ENCODE results near the gene SLC45A2.

DNA sequence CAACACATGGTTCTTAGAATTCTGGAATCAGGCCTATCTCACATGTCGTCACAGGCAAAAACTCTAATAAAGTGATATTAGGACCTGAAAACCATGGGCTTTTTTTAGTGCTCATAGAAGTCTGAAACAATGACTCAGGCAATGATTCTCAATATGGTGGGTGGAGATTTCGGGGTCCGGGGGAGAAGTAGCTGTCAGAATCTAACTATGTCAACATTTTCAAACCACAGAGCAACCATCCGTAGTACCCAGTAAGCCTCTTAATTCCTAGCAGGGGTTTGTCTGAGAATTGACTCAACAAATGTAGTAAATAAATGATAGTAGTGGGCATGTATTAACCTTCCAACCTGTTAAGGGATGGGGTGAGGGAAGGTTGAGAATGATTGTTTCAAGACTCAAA, 20.7 kb upstream of the SLC45A2 start:
- TF ChIP-seq, protein P1, sequence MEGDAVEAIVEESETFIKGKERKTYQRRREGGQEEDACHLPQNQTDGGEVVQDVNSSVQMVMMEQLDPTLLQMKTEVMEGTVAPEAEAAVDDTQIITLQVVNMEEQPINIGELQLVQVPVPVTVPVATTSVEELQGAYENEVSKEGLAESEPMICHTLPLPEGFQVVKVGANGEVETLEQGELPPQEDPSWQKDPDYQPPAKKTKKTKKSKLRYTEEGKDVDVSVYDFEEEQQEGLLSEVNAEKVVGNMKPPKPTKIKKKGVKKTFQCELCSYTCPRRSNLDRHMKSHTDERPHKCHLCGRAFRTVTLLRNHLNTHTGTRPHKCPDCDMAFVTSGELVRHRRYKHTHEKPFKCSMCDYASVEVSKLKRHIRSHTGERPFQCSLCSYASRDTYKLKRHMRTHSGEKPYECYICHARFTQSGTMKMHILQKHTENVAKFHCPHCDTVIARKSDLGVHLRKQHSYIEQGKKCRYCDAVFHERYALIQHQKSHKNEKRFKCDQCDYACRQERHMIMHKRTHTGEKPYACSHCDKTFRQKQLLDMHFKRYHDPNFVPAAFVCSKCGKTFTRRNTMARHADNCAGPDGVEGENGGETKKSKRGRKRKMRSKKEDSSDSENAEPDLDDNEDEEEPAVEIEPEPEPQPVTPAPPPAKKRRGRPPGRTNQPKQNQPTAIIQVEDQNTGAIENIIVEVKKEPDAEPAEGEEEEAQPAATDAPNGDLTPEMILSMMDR (IDR thresholded peaks at IDR 0.05; ENCODE audit: low read depth, low read length), result no peak
- TF ChIP-seq POLR2A (IDR thresholded peaks at IDR 0.05; ENCODE audit: extremely low read depth, insufficient read length) (no peak), MYC (IDR thresholded peaks at IDR 0.05; ENCODE audit: low read depth, low read length) (no peak)

Measured in NB4 (cell line).